ENCODE measurements around the gene SGO2. TPM values are rescaled to one million over a fixed set of nuclear protein-coding genes. Genes with fewer than 3 reads are reported as not detected.

SGO2 gene
- total and polyA plus RNA-seq, 7 experiments from 2014 or later, result 1.4 to 32.3 (median 2.2) TPM

DNA sequence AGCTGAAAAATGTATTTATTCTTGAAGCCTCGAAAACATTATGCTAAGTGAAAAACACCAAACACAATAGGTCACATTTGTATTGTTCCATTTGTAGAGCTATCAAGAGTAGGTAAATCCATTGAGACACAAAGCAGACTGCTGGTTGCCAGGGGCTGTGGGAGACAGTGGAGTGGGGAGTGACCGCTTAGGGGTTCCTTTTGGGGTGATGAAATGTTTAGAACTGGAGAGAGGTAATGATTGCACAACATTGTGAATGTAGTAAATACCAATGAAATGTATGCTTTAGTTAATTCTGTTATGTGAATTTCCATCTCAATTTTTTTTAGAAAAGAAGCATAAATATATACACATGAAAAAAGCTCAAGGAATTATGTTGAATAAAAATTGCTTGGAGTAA is 32.0 kb upstream of the SGO2 start:
- Mint-ChIP-seq H3K4me3 (no peak overlapping the region), H3K27ac (no peak overlapping the region), H3K9me3 (peaks cover 0 to 2% (median 0%) of the 10 kb centered on the region in 11 donors), H3K36me3 (peaks cover 13 to 65% (median 52%) of the 10 kb centered on the region in 5 donors), H3K4me1 (peaks cover 0 to under 1% (median 0%) of the 10 kb centered on the region in 7 donors), H3K27me3 (no peaks in the 10 kb centered on the region)
- Histone ChIP-seq H3K36me3 (ENCODE audit: control insufficient read depth in 2 of 3, insufficient read depth in 3 of 3, low read length in 3 of 3) (peaks cover 5 to 72% (median 7%) of the 10 kb centered on the region in 3 experiments), H3K27me3 (ENCODE audit: control insufficient read depth in 2 of 2, insufficient read depth in 2 of 2, low read length in 2 of 2) (no peaks in the 10 kb centered on the region), H3K4me3 (ENCODE audit: low read length) (no peak overlapping the region), H3K9me3 (ENCODE audit: control insufficient read depth in 2 of 3, low read length in 3 of 3) (no peaks in the 10 kb centered on the region), H3K27ac (ENCODE audit: low read depth, low read length) (no peak overlapping the region), H3K4me1 (ENCODE audit: control insufficient read depth in 2 of 2, insufficient read depth in 2 of 2, low read length in 2 of 2) (no peaks in the 10 kb centered on the region)
- ChIA-PET CTCF (interaction anchor here (0.6 kb wide), 1 partner anchor 9 kb away, joined by 3 read pairs; no protein-coding TSS in a partner anchor), POLR2A (interaction anchor here (0.6 kb wide), 1 partner anchor 19 kb away, joined by 3 read pairs; no protein-coding TSS in a partner anchor)
- intact Hi-C loops (cut with micrococcal nuclease), result no loop called here
- DNase-seq (no peak), ATAC-seq (no peak)

DNA sequence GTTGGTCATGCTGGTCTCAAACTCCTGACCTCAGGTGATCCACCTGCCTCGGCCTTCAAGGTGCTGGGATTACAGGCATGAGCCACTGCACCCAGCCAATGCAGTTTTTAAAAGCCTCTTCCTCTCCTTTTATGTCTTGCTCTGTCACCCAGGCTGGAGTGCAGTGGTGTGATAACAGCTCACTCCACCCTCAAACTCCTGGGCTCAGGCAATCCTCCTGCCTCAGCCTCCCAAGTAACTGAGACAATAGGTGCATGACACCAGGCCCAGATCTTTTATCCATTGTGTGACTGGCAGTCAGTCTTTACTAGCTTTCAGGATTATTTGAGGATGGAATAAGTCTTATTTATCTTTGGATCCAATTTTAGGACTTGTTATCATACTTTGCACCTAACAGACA is 29.3 kb upstream of the SGO2 start:
- Mint-ChIP-seq H3K9me3 (peaks cover 0 to 2% (median 0%) of the 10 kb centered on the region in 11 donors), H3K4me3 (no peak overlapping the region), H3K27me3 (no peaks in the 10 kb centered on the region), H3K4me1 (peaks cover 0 to 4% (median 0%) of the 10 kb centered on the region in 7 donors), H3K36me3 (peaks cover 5 to 46% (median 37%) of the 10 kb centered on the region in 5 donors), H3K27ac (no peak overlapping the region)
- Histone ChIP-seq H3K36me3 (ENCODE audit: control insufficient read depth in 2 of 3, insufficient read depth in 3 of 3, low read length in 3 of 3) (peaks cover 4 to 49% (median 7%) of the 10 kb centered on the region in 3 experiments), H3K4me3 (ENCODE audit: low read length) (no peak overlapping the region), H3K27ac (ENCODE audit: low read depth, low read length) (no peak overlapping the region), H3K27me3 (ENCODE audit: control insufficient read depth in 2 of 2, insufficient read depth in 2 of 2, low read length in 2 of 2) (no peaks in the 10 kb centered on the region), H3K9me3 (ENCODE audit: control insufficient read depth in 2 of 3, low read length in 3 of 3) (no peaks in the 10 kb centered on the region), H3K4me1 (ENCODE audit: control insufficient read depth in 2 of 2, insufficient read depth in 2 of 2, low read length in 2 of 2) (no peaks in the 10 kb centered on the region)
- DNase-seq (no peak), ATAC-seq (no peak)
- POLR2A ChIA-PET, result no interaction called here
- CTCF ChIA-PET, result interaction anchor here (1.1 to 1.4 kb wide), 2 partner anchors 12 to 13 kb away, joined by 3 read pairs; no protein-coding TSS in a partner anchor
- intact Hi-C loops (cut with micrococcal nuclease), result no loop called here

DNA sequence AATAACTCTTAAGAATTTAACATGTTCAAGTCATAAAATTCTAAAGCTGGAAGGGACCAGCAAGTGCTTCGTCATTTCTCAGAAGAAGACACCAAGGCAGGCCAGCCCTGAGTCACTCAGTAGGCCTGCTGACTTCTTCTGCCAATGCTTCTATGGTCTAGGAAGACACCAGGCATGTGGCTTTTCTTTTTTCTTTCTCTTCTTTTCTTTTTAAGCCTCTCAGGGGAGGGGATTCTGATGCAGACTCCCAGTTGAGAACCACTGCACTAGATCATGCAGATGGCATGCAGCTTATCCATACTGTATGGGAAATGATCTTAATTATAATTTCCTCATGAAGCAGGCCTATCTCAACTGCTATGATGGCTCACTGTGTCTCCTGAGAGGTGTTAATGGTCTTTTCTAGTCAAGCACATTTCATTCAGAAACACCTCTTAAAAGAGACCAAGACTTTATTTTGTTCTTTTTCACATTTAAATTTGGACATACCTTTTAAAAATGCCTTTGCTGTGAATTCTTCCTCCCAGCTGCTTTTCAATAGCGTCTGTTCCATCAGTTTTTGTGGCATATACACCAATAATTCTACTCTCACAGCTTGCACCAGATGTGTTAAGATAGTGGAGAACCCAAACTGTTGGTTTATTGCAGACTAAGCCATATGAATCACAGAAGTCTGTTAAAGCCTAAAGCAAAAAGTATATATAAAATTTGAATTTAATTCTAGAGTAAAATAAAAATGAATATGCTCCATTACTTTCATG is 27.4 kb upstream of the SGO2 start:
- no peak for ATAC-seq
- Histone ChIP-seq H3K4me1 (ENCODE audit: control insufficient read depth in 2 of 2, insufficient read depth in 2 of 2, low read length in 2 of 2) (no peaks in the 10 kb centered on the region), H3K27ac (ENCODE audit: low read depth, low read length) (no peak overlapping the region), H3K27me3 (ENCODE audit: control insufficient read depth in 2 of 2, insufficient read depth in 2 of 2, low read length in 2 of 2) (no peaks in the 10 kb centered on the region), H3K9me3 (ENCODE audit: control insufficient read depth in 2 of 3, low read length in 3 of 3) (no peaks in the 10 kb centered on the region), H3K36me3 (ENCODE audit: control insufficient read depth in 2 of 3, insufficient read depth in 3 of 3, low read length in 3 of 3) (peaks cover 0 to 38% (median 7%) of the 10 kb centered on the region in 3 experiments), H3K4me3 (ENCODE audit: low read length) (no peak overlapping the region)
- no peak for DNase-seq
- H3K27ac Mint-ChIP-seq, result peak overlapping the region in 1 of 9 donors; percentile 11
- CTCF ChIA-PET, result interaction anchor here (0.6 to 1.3 kb wide), 3 partner anchors 27 to 265 kb away, joined by 3 to 4 read pairs (median 3); no protein-coding TSS in a partner anchor
- POLR2A ChIA-PET, result no interaction called here
- H3K27me3 Mint-ChIP-seq, result no peaks in the 10 kb centered on the region
- H3K4me3 Mint-ChIP-seq, result no peak overlapping the region
- peaks cover 0 to 10% (median 5%) of the 10 kb centered on the region in 7 donors for H3K4me1 Mint-ChIP-seq
- intact Hi-C loops (cut with micrococcal nuclease), result no loop called here
- peaks cover 0 to 5% (median 0%) of the 10 kb centered on the region in 11 donors for H3K9me3 Mint-ChIP-seq
- H3K36me3 Mint-ChIP-seq, result peaks cover 9 to 43% (median 35%) of the 10 kb centered on the region in 5 donors

DNA sequence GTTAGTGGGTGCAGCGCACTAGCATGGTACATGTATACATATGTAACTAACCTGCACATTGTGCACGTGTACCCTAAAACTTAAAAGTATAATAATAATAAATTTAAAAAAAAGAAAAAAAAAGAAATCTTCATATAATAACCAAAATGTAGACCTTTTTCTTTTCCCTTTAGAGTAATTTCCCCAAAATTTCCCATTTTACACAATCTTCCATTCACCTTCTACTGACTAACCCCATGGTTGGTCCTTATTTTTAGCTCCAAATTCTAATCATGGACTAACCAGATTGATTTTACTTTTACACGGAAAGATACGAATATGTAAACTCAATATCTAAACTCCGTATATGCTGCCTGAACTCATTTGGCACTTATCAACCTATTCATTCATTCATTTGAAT is 23.8 kb upstream of the SGO2 start:
- Mint-ChIP-seq H3K4me1 (peaks cover 2 to 32% (median 20%) of the 10 kb centered on the region in 7 donors), H3K9me3 (peaks cover 0 to 5% (median 0%) of the 10 kb centered on the region in 11 donors), H3K27me3 (no peaks in the 10 kb centered on the region), H3K36me3 (peaks cover 9 to 37% (median 28%) of the 10 kb centered on the region in 5 donors), H3K4me3 (no peak overlapping the region), H3K27ac (no peak overlapping the region)
- ATAC-seq (no peak), DNase-seq (no peak)
- no peaks in the 10 kb centered on the region for H3K9me3 ChIP-seq (ENCODE audit: control insufficient read depth in 2 of 3, low read length in 3 of 3)
- intact Hi-C loops (cut with micrococcal nuclease), result no loop called here
- H3K27ac ChIP-seq (ENCODE audit: low read depth, low read length), result no peak overlapping the region
- POLR2A ChIA-PET, result interaction anchor here (0.7 kb wide), 1 partner anchor 109 kb away, joined by 3 read pairs; no protein-coding TSS in a partner anchor
- H3K4me3 ChIP-seq (ENCODE audit: low read length), result no peak overlapping the region
- H3K36me3 ChIP-seq (ENCODE audit: control insufficient read depth in 2 of 3, insufficient read depth in 3 of 3, low read length in 3 of 3), result peaks cover 0 to 14% (median under 1%) of the 10 kb centered on the region in 3 experiments
- CTCF ChIA-PET, result no interaction called here
- H3K4me1 ChIP-seq (ENCODE audit: control insufficient read depth in 2 of 2, insufficient read depth in 2 of 2, low read length in 2 of 2), result no peaks in the 10 kb centered on the region
- no peaks in the 10 kb centered on the region for H3K27me3 ChIP-seq (ENCODE audit: control insufficient read depth in 2 of 2, insufficient read depth in 2 of 2, low read length in 2 of 2)

DNA sequence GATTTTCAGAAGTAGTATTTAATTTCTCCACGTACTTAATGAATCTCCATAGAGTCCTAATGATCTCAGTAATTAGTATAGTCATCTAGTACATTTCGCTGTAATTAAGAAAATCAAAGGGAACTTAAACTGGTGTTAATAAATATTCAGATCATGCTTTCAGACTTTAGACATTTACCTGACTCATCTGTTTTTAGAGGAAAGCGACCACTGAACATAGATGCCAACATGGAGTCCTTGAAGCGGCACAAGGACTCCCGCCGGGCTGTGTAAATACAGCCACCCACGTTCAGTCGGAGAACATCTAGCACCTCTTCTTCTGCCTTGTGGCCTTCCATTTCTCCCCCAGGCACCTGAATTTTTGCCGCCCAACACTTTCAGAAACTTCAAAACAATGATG is 19.3 kb upstream of the SGO2 start:
- H3K36me3 Mint-ChIP-seq, result peaks cover 9 to 25% (median 19%) of the 10 kb centered on the region in 5 donors
- H3K9me3 Mint-ChIP-seq, result peaks cover 0 to 5% (median 0%) of the 10 kb centered on the region in 11 donors
- ChIA-PET POLR2A (interaction anchor here (1.6 kb wide), 1 partner anchor 19 kb away, joined by 4 read pairs; no protein-coding TSS in a partner anchor), CTCF (no interaction called here)
- H3K4me3 Mint-ChIP-seq, result peak overlapping the region in 1 of 10 donors; percentile 17
- no peaks in the 10 kb centered on the region for H3K27me3 Mint-ChIP-seq
- peaks cover 10 to 58% (median 41%) of the 10 kb centered on the region in 7 donors for H3K4me1 Mint-ChIP-seq
- Histone ChIP-seq H3K4me1 (ENCODE audit: control insufficient read depth in 2 of 2, insufficient read depth in 2 of 2, low read length in 2 of 2) (peaks cover 6 to 14% of the 10 kb centered on the region in 2 donors), H3K4me3 (ENCODE audit: low read length) (no peak overlapping the region), H3K27ac (ENCODE audit: low read depth, low read length) (no peak overlapping the region), H3K27me3 (ENCODE audit: control insufficient read depth in 2 of 2, insufficient read depth in 2 of 2, low read length in 2 of 2) (no peaks in the 10 kb centered on the region), H3K9me3 (ENCODE audit: control insufficient read depth in 2 of 3, low read length in 3 of 3) (no peaks in the 10 kb centered on the region), H3K36me3 (ENCODE audit: control insufficient read depth in 2 of 3, insufficient read depth in 3 of 3, low read length in 3 of 3) (peaks cover 0 to 7% (median 0%) of the 10 kb centered on the region in 3 experiments)
- DNase-seq (no peak), ATAC-seq (no peak)
- intact Hi-C loops (cut with micrococcal nuclease), result no loop called here
- H3K27ac Mint-ChIP-seq, result peak overlapping the region in 3 of 9 donors; percentile 27 to 59 (median 48)

DNA sequence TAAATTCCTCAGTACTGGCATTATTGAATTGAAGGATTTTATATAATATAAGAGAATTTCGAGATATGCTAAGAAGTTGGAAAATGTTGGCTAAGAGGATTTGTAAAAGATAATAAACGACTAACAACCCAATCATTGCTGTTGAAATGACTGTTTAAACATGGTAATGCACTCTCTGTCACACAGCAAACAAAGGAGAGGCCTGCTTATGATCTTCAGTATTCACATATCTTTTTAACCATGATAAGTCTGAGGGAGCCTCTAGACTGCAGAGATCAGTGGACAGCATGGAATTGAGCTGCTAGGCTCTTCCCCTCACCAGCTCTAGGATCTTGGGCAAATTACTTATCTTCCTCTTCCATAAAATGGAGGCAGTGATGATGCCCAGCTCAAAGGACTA is 18.8 kb upstream of the SGO2 start:
- intact Hi-C loops (cut with micrococcal nuclease), result no loop called here
- CTCF ChIA-PET, result no interaction called here
- Histone ChIP-seq H3K27ac (ENCODE audit: low read depth, low read length) (no peak overlapping the region), H3K36me3 (ENCODE audit: control insufficient read depth in 2 of 3, insufficient read depth in 3 of 3, low read length in 3 of 3) (peaks cover 0 to 7% (median 0%) of the 10 kb centered on the region in 3 experiments), H3K27me3 (ENCODE audit: control insufficient read depth in 2 of 2, insufficient read depth in 2 of 2, low read length in 2 of 2) (no peaks in the 10 kb centered on the region), H3K9me3 (ENCODE audit: control insufficient read depth in 2 of 3, low read length in 3 of 3) (no peaks in the 10 kb centered on the region), H3K4me1 (ENCODE audit: control insufficient read depth in 2 of 2, insufficient read depth in 2 of 2, low read length in 2 of 2) (peaks cover 6 to 14% of the 10 kb centered on the region in 2 donors), H3K4me3 (ENCODE audit: low read length) (no peak overlapping the region)
- Mint-ChIP-seq H3K27ac (peak overlapping the region in 2 of 9 donors; percentile 21 to 43), H3K9me3 (peaks cover 0 to 4% (median 0%) of the 10 kb centered on the region in 11 donors), H3K36me3 (peaks cover 8 to 21% (median 15%) of the 10 kb centered on the region in 5 donors), H3K27me3 (no peaks in the 10 kb centered on the region), H3K4me3 (no peak overlapping the region), H3K4me1 (peaks cover 10 to 58% (median 41%) of the 10 kb centered on the region in 7 donors)
- no peak for DNase-seq
- no peak for ATAC-seq
- POLR2A ChIA-PET, result interaction anchor here (4.2 kb wide), 1 partner anchor 19 kb away, joined by 25 read pairs; the partner anchor contains the start of gene SGO2

Data from naive thymus-derived CD4-positive, alpha-beta T cell (primary cell).